Right ventricle myocardium superior (tissue), 1 donor: ENCODE measurements around the gene ACP7. TPM values are rescaled to one million over a fixed set of nuclear protein-coding genes. Genes with fewer than 3 reads are reported as not detected.
"Not testable (repeated sequence)": the region's sequence is repeated elsewhere in the genome, so short reads cannot be mapped to it uniquely, and the experiment has no call there.

Source experiments
- ATAC-seq: fragments of 200-7000 bp; cut with Tn5 transposase; one replicate; pipeline ENCODE4 v1.9.1; 2020; ENCODE audit warnings: mild to moderate bottlenecking; ENCODE audit not compliant: poor library complexity
- DNase-seq: peaks from one replicate; pipeline ENCODE4 v3.0.0-alpha.2; 2020
- intact Hi-C: fragments of 100-400 bp; cut with DNase I; formaldehyde crosslinking; loops from one replicate; pipeline ENCODE4 v1.11.2; 2022
- total RNA-seq: library from RNA; stranded (reverse); fragmentation: NEBNext Ultra II Directional; extraction: Animal tissue kit (Norgen Biotek cat#: 25700); gene quantifications from one replicate; pipeline ENCODE4 v1.2.1, GENCODE V29; 2021
- donor health status: DM: no; HTN: yes; CAD: no; lungs with severe emphysema.

Gene ACP7
- total RNA-seq, 1 donor from 2014 or later: not detected

- DNase-seq: no peak
- intact Hi-C loops: no loop called here
These were observed 15.2 kb downstream of the ACP7 start for GRCh38 chr19:39099341-39099740.

GRCh38 chr19:39100500-39101166 is 16.5 kb downstream of the ACP7 start:
- intact Hi-C loops: no loop called here
- ATAC-seq: no peak
- no peak for DNase-seq

More at GRCh38 chr19:39099341-39099740, 15.2 kb downstream of the ACP7 start:
- no peak for ATAC-seq

GRCh38 chr19:39103151-39103550 is 19.0 kb downstream of the ACP7 start:
- ATAC-seq (no peak), DNase-seq (no peak)
- intact Hi-C loops: no loop called here

- no peak for DNase-seq
- intact Hi-C loops: no loop called here
- ATAC-seq: no peak
These were observed 20.0 kb downstream of the ACP7 start for GRCh38 chr19:39104186-39104596.

GRCh38 chr19:39106194-39106593 is 22.0 kb downstream of the ACP7 start:
- intact Hi-C loops: no loop called here
- ATAC-seq (no peak), DNase-seq (no peak)

GRCh38 chr19:39109641-39110040 is 25.5 kb downstream of the ACP7 start:
- intact Hi-C loops: no loop called here
- no peak for ATAC-seq
- no peak for DNase-seq

GRCh38 chr19:39110263-39110967 is 26.2 kb downstream of the ACP7 start:
- DNase-seq (peak; percentile 75), ATAC-seq (peak; percentile 71)
- intact Hi-C loops: no loop called here

- no peak for ATAC-seq
- intact Hi-C loops: no loop called here
- no peak for DNase-seq
These were observed 27.5 kb downstream of the ACP7 start for GRCh38 chr19:39111593-39112199.

- no peak for ATAC-seq
- DNase-seq: no peak
- intact Hi-C loops: no loop called here
These were observed 28.2 kb downstream of the ACP7 start for GRCh38 chr19:39112338-39112890.

GRCh38 chr19:39113199-39113598 is 29.0 kb downstream of the ACP7 start:
- intact Hi-C loops: no loop called here
- DNase-seq: no peak
- ATAC-seq: no peak

- no peak for DNase-seq
- intact Hi-C loops: no loop called here
- ATAC-seq: no peak
These were observed 31.1 kb downstream of the ACP7 start for GRCh38 chr19:39115105-39115847.

GRCh38 chr19:39117023-39117422 is 32.9 kb downstream of the ACP7 start:
- ATAC-seq, intact Hi-C loops, DNase-seq: not testable (repeated sequence)

- no peak for ATAC-seq
- intact Hi-C loops: loop anchor here (5.0 kb wide), 2 partner anchors 67 to 207 kb away; no protein-coding TSS in a partner anchor
- no peak for DNase-seq
These were observed 35.7 kb downstream of the ACP7 start for GRCh38 chr19:39119830-39120229.

GRCh38 chr19:39122934-39123731 is 39.0 kb downstream of the ACP7 start:
- intact Hi-C loops: loop anchor here (5.0 kb wide), 2 partner anchors 64 to 204 kb away; no protein-coding TSS in a partner anchor
- DNase-seq (no peak), ATAC-seq (no peak)

GRCh38 chr19:39124136-39124764 is 40.1 kb downstream of the ACP7 start:
- DNase-seq (no peak), ATAC-seq (no peak)
- intact Hi-C loops: loop anchor here (5.0 kb wide), 2 partner anchors 63 to 203 kb away; no protein-coding TSS in a partner anchor

GRCh38 chr19:39125199-39125553 is 41.0 kb downstream of the ACP7 start:
- DNase-seq (no peak), ATAC-seq (no peak)
- intact Hi-C loops: loop anchor here (5.0 kb wide), 1 partner anchor 217 kb away; the partner anchor contains the start of gene SAMD4B

- intact Hi-C loops: loop anchor here (5.0 kb wide), 1 partner anchor 217 kb away; the partner anchor contains the start of gene SAMD4B
- ATAC-seq (peak; percentile 99), DNase-seq (peak; percentile 98)
These were observed 41.6 kb downstream of the ACP7 start, which contains the start of gene PAK4 for GRCh38 chr19:39125554-39126311. Gene PAK4 (plus strand): TSS chr19:39125786. CDS start chr19:39169554, 43,768 bp downstream.
